Tibial artery (tissue), 4 donors: ENCODE data around the gene HOXB4.

ENCODE experiments used
- DNase-seq, 2 donors: peaks; one replicate each; pipeline ENCODE4 v3.0.0-alpha.2; 2019
- H3K27ac ChIP-seq, 2 donors: fragments of 200-600 bp; sonication (generic) in 1 of 2; 1 replicate in 1 of 2; 2 replicates in 1 of 2; pipeline ENCODE4 v1.5.1; 2018 to 2019; ENCODE audit warnings: mild to moderate bottlenecking in 1 of 2
- H3K27me3 ChIP-seq, 2 donors: fragments of 200-600 bp; sonication (generic) in 1 of 2; one replicate each; pipeline versions ENCODE4 v1.5.1 to v1.6.0; 2016 to 2019
- H3K36me3 ChIP-seq, 3 donors: fragments of 200-600 bp; sonication (generic) in 2 of 3; one replicate each; pipeline ENCODE4 v1.5.1; 2016 to 2019; ENCODE audit warnings: mild to moderate bottlenecking in 2 of 3
- H3K4me1 ChIP-seq, 4 donors: fragments of 200-600 bp; sonication (generic) in 2 of 4; 1 replicate in 3 of 4; 2 replicates in 1 of 4; pipeline ENCODE4 v1.5.1; 2016 to 2019
- H3K4me3 ChIP-seq, 2 donors: fragments of 200-600 bp; sonication (generic) in 1 of 2; 1 replicate in 1 of 2; 2 replicates in 1 of 2; pipeline ENCODE4 v1.5.1; 2018 to 2019; ENCODE audit warnings: mild to moderate bottlenecking in 2 of 2
- H3K9me3 ChIP-seq, 3 donors: fragments of 200-600 bp; sonication (generic) in 1 of 3; one replicate each; pipeline ENCODE4 v1.5.1; 2016 to 2019
- CTCF ChIP-seq, 2 experiments: fragments of 200-600 bp in 1 of 2; fragments of 450-650 bp in 1 of 2; IDR thresholded peaks; one replicate each; pipeline ENCODE4 v1.5.1; 2017 to 2019; ENCODE audit warnings: antibody characterized with exemption in 2 of 2, mild to moderate bottlenecking in 1 of 2, moderate library complexity in 1 of 2
- intact Hi-C: fragments of 100-400 bp; cut with DNase I; formaldehyde crosslinking; loops from one replicate; pipeline ENCODE4 v1.15.0; 2023; ENCODE audit warnings: low total_unique reads

The HOXB4 gene

GRCh38 chr17:48624544-48625494 lies 46.7 kb upstream of the HOXB4 start:
- TF ChIP-seq CTCF (IDR thresholded peaks at IDR 0.05): no peak
- Histone ChIP-seq H3K9me3 (no peaks in the 10 kb centered on the region), H3K27me3 (peaks cover 0 to 99% of the 10 kb centered on the region in 2 donors), H3K4me3 (peak overlapping the region; percentile 27 to 42), H3K4me1 (peaks cover 0 to 25% (median 21%) of the 10 kb centered on the region in 4 donors), H3K27ac (no peak overlapping the region), H3K36me3 (no peaks in the 10 kb centered on the region)
- no peak for DNase-seq
- intact Hi-C loops: loop anchor here (5.0 kb wide), 1 partner anchor 288 kb away; no protein-coding TSS in a partner anchor

- TF ChIP-seq CTCF (IDR thresholded peaks at IDR 0.05): no peak
- intact Hi-C loops: loop anchor here (5.0 kb wide), 1 partner anchor 287 kb away; no protein-coding TSS in a partner anchor
- no peaks in the 10 kb centered on the region for H3K9me3 ChIP-seq
- peaks cover 0 to 25% (median 21%) of the 10 kb centered on the region in 4 donors for H3K4me1 ChIP-seq
- H3K27me3 ChIP-seq: peaks cover 0 to 99% of the 10 kb centered on the region in 2 donors
- H3K27ac ChIP-seq: no peak overlapping the region
- DNase-seq: no peak
- H3K4me3 ChIP-seq: no peak overlapping the region
- H3K36me3 ChIP-seq: no peaks in the 10 kb centered on the region
Measured at GRCh38 chr17:48624118-48624517, 46.0 kb upstream of the HOXB4 start.

GRCh38 chr17:48623583-48623982 lies 45.4 kb upstream of the HOXB4 start:
- Histone ChIP-seq H3K4me3 (no peak overlapping the region), H3K27ac (no peak overlapping the region), H3K36me3 (no peaks in the 10 kb centered on the region), H3K27me3 (peaks cover 0 to 99% of the 10 kb centered on the region in 2 donors), H3K4me1 (peaks cover 0 to 25% (median 21%) of the 10 kb centered on the region in 4 donors), H3K9me3 (no peaks in the 10 kb centered on the region)
- intact Hi-C loops: loop anchor here (5.0 kb wide), 1 partner anchor 286 kb away; no protein-coding TSS in a partner anchor
- no peak for TF ChIP-seq CTCF (IDR thresholded peaks at IDR 0.05)
- DNase-seq: no peak

GRCh38 chr17:48622857-48623256 lies 44.7 kb upstream of the HOXB4 start:
- Histone ChIP-seq H3K4me3 (no peak overlapping the region), H3K4me1 (peaks cover 0 to 31% (median 26%) of the 10 kb centered on the region in 4 donors), H3K27ac (no peak overlapping the region), H3K9me3 (no peaks in the 10 kb centered on the region), H3K36me3 (no peaks in the 10 kb centered on the region), H3K27me3 (peaks cover 0 to 99% of the 10 kb centered on the region in 2 donors)
- DNase-seq: no peak
- no peak for TF ChIP-seq CTCF (IDR thresholded peaks at IDR 0.05)
- intact Hi-C loops: loop anchor here (5.0 kb wide), 1 partner anchor 286 kb away; no protein-coding TSS in a partner anchor

GRCh38 chr17:48621410-48622392 lies 43.6 kb upstream of the HOXB4 start:
- Histone ChIP-seq H3K9me3 (no peaks in the 10 kb centered on the region), H3K4me1 (peaks cover 0 to 33% (median 27%) of the 10 kb centered on the region in 4 donors), H3K4me3 (no peak overlapping the region), H3K27me3 (peaks cover 0 to 99% of the 10 kb centered on the region in 2 donors), H3K27ac (no peak overlapping the region), H3K36me3 (no peaks in the 10 kb centered on the region)
- no peak for DNase-seq
- no peak for TF ChIP-seq CTCF (IDR thresholded peaks at IDR 0.05)
- intact Hi-C loops: loop anchor here (5.0 kb wide), 1 partner anchor 284 kb away; no protein-coding TSS in a partner anchor
